ENCODE measurements around the gene KCNJ9. TPM values are rescaled to one million over a fixed set of nuclear protein-coding genes. Genes with fewer than 3 reads are reported as not detected.

KCNJ9 gene
- total and polyA plus RNA-seq, 2 of the 13 experiments (the other 11 are each of a cell fraction or from before 2014, with no cell fraction given) = not detected

DNA sequence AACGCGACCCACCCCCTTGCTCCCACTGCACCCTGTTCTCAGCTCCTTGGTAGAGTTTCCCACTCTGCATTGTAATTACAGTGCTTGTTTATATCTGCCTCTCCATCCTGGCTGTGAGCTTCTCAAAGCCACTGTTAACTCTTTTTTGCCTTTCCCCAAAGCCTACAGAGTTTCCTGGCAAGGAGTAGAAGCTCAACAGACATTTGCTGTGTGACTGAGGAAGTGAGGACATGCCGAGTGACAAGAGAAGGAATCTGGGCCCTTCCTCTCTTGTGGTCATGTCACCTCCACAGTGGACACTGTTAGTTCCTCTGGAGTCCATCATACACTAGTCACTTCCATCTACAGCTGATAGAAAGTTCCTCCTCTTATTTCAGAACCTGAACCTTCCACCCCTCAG lies 23.1 kb downstream of the KCNJ9 start:
- Histone ChIP-seq H3K79me2 (ENCODE audit: insufficient read depth, low read length) (no peaks in the 10 kb centered on the region), H4K20me1 (ENCODE audit: insufficient read depth, low read length) (no peaks in the 10 kb centered on the region), H3K36me3 (replicated peaks in 1 of 2; ENCODE audit: control insufficient read depth in 1 of 2, insufficient read depth in 2 of 2, low read length in 2 of 2) (no peaks in the 10 kb centered on the region; a peak in 1 of 5 replicates), H3K9me3 (ENCODE audit: low read length) (no peaks in the 10 kb centered on the region), H3K4me3 (replicated peaks in 1 of 3; ENCODE audit: insufficient read depth in 1 of 3, low read depth in 2 of 3, low read length in 3 of 3) (no peak overlapping the region), H3K27ac (ENCODE audit: extremely low read length, insufficient read depth, low read length) (no peak overlapping the region), H3K9ac (ENCODE audit: insufficient read depth, low read depth, low read length) (no peak overlapping the region; the same call in 1 of the 2 replicates), H2AFZ (ENCODE audit: low read length) (peak overlapping the region; percentile 74), H3K4me1 (ENCODE audit: insufficient read depth, low read length) (peaks cover 86% of the 10 kb centered on the region), H3K27me3 (ENCODE audit: control insufficient read depth in 1 of 2, insufficient read depth in 2 of 2, low read length in 2 of 2) (no peaks in the 10 kb centered on the region), H3K4me2 (ENCODE audit: low read depth, low read length) (peak overlapping the region; percentile 4; the same call in 1 of the 2 replicates)
- TF ChIP-seq, protein P1, sequence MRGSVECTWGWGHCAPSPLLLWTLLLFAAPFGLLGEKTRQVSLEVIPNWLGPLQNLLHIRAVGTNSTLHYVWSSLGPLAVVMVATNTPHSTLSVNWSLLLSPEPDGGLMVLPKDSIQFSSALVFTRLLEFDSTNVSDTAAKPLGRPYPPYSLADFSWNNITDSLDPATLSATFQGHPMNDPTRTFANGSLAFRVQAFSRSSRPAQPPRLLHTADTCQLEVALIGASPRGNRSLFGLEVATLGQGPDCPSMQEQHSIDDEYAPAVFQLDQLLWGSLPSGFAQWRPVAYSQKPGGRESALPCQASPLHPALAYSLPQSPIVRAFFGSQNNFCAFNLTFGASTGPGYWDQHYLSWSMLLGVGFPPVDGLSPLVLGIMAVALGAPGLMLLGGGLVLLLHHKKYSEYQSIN (CRISPR knock-in tag; IDR thresholded peaks at IDR 0.05; ENCODE audit: borderline replicate concordance) = no peak
- TF ChIP-seq, protein P2, sequence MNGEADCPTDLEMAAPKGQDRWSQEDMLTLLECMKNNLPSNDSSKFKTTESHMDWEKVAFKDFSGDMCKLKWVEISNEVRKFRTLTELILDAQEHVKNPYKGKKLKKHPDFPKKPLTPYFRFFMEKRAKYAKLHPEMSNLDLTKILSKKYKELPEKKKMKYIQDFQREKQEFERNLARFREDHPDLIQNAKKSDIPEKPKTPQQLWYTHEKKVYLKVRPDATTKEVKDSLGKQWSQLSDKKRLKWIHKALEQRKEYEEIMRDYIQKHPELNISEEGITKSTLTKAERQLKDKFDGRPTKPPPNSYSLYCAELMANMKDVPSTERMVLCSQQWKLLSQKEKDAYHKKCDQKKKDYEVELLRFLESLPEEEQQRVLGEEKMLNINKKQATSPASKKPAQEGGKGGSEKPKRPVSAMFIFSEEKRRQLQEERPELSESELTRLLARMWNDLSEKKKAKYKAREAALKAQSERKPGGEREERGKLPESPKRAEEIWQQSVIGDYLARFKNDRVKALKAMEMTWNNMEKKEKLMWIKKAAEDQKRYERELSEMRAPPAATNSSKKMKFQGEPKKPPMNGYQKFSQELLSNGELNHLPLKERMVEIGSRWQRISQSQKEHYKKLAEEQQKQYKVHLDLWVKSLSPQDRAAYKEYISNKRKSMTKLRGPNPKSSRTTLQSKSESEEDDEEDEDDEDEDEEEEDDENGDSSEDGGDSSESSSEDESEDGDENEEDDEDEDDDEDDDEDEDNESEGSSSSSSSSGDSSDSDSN (CRISPR knock-in tag; IDR thresholded peaks at IDR 0.05) = no peak
- TF ChIP-seq SMARCC2 (IDR thresholded peaks at IDR 0.05) = no peak
- no peak for TF ChIP-seq ZNF616 (CRISPR knock-in tag; IDR thresholded peaks at IDR 0.05; ENCODE audit: low read depth)
- no peak for TF ChIP-seq ZBTB3 (CRISPR knock-in tag; IDR thresholded peaks at IDR 0.05; ENCODE audit: borderline replicate concordance, low read depth)
- ATAC-seq = no peak
- WGBS (ENCODE audit: low lambda C conversion rate) = 55% methylated on average over 3 of the region's 3 CpGs
- no TSS peak for BruUV-seq (replicated peaks)
- DNase-seq (ENCODE audit: low spot score) = no peak
- intact Hi-C loops (cut with micrococcal nuclease; ENCODE audit: unreplicated experiment) = loop anchor here (5.0 kb wide), 1 partner anchor 273 kb away; no protein-coding TSS in a partner anchor
- no peak for FAIRE-seq
- CTCF ChIA-PET (ENCODE audit: low intra/inter-chr PET ratio, low total read pairs) = no interaction called here
- POLR2A ChIA-PET = no interaction called here
- in situ Hi-C loops (cut with HindIII; ENCODE audit: extremely low pct_ligation_motif_present, low pct_unique_long_range_greater_than_20kb) = loop anchor here (10.0 kb wide), 1 partner anchor 110 kb away; no protein-coding TSS in a partner anchor
